ACC112 (cell line): ENCODE data around the gene STK16.

Experiments used
- H2AFZ ChIP-seq: fragments of 200-600 bp; sonication (generic); one replicate; pipeline ENCODE4 v1.6.0; 2017; ENCODE audit warnings: antibody characterized with exemption, low read length; ENCODE audit not compliant: unreplicated experiment
- H3K27ac ChIP-seq: fragments of 200-600 bp; sonication (generic); 2 replicates; pipeline ENCODE4 v1.5.1; 2014; ENCODE audit warnings: low read depth, mild to moderate bottlenecking, antibody characterized with exemption, low read length, moderate library complexity
- H3K27me3 ChIP-seq: fragments of 200-600 bp; sonication (generic); 2 replicates; pipeline ENCODE4 v1.6.1; 2014; ENCODE audit warnings: mild to moderate bottlenecking, antibody characterized with exemption, low read length, moderate library complexity, mixed read lengths; ENCODE audit not compliant: insufficient read depth
- H3K36me3 ChIP-seq: fragments of 200-600 bp; sonication (generic); 2 replicates; pipeline ENCODE4 v1.6.1; 2016; ENCODE audit warnings: mild to moderate bottlenecking, antibody characterized with exemption, low read length, moderate library complexity, mixed read lengths; ENCODE audit not compliant: insufficient read depth
- H3K4me1 ChIP-seq: fragments of 200-600 bp; sonication (generic); one replicate; pipeline ENCODE4 v1.6.1; 2016; ENCODE audit warnings: low read length, mixed read lengths; ENCODE audit not compliant: insufficient read depth, unreplicated experiment, control insufficient read depth
- H3K4me3 ChIP-seq: fragments of 200-600 bp; sonication (generic); 2 replicates; pipeline ENCODE4 v1.5.1; 2014; ENCODE audit warnings: mild to moderate bottlenecking, low read depth, low read length
- H3K79me2 ChIP-seq: fragments of 200-600 bp; sonication (generic); one replicate; pipeline ENCODE4 v1.6.0; 2016; ENCODE audit warnings: low read length; ENCODE audit not compliant: control insufficient read depth, unreplicated experiment, insufficient read depth

The STK16 gene

DNA sequence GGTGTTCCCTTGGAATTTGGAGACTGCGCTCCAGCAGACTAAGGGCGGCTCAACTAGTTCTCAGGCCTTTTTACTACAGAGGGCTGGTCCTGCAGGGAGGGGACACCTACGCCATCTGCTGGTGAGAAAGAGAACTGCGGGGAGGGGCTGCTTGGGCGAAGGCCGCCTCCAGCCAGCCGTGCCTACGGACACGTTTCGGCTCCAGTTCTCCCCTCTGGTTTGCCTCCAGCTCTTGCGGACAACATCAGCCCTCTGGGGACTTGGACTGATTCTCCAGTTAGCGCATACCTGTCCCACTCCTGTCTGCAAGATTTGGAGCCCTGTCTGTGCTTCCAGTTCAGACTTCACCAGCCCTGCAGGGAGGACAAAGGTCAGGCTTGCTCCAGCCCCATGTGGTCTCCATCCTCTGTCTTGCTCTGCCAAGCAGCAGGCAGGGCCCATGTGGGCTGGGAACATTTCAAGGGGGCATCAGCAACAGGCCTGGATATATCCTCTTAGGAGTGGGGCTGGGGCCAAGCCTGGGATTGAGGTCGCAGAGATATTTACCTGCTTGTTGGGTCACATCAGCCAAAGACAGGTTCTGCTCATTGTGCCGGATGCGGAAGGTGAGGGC, 53.6 kb downstream of the STK16 start:
- Histone ChIP-seq H3K4me3 (no peak overlapping the region), H3K27ac (no peak overlapping the region), H3K36me3 (no peaks in the 10 kb centered on the region), H3K79me2 (no peaks in the 10 kb centered on the region), H3K27me3 (peaks cover 19% of the 10 kb centered on the region; the same call in 1 of the 2 replicates), H3K4me1 (no peaks in the 10 kb centered on the region), H2AFZ (no peak overlapping the region)

DNA sequence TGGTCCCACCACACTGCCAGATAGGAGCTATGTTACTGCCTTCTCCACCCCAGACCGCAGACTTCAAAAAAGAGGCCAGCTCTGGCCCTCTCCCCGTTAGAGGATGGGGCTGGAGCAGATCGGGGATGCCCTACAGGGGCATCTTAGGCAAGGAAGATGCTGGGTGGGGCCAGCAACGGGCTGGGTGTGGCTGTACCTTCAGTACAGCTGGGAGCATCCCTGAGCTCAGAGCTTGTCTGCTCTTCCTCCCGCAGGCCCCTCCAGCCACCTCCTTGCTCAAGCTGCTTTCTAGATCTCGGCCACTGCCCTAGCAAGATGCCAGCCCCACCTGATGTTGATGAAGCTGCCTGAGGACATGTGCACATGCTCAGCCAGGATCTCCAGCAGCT, 54.1 kb downstream of the STK16 start:
- Histone ChIP-seq H3K36me3 (no peaks in the 10 kb centered on the region), H3K79me2 (no peaks in the 10 kb centered on the region), H2AFZ (no peak overlapping the region), H3K4me3 (no peak overlapping the region), H3K27ac (no peak overlapping the region), H3K4me1 (no peaks in the 10 kb centered on the region), H3K27me3 (peaks cover 22% of the 10 kb centered on the region; the same call in 1 of the 2 replicates)
